WTC11 (cell line): Measurements from ENCODE around the gene METTL9.
"Not testable (repeated sequence)": the region's sequence is repeated elsewhere in the genome, so short reads cannot be mapped to it uniquely, and the experiment has no call there.

ENCODE experiments used
- AFF4 ChIP-seq: sonication (generic); formaldehyde crosslinking; IDR thresholded peaks from 2 replicates; pipeline ENCODE4 v1.8.1; 2023; ENCODE audit warnings: mild to moderate bottlenecking, missing genetic modification reagents, borderline replicate concordance
- ATF6 ChIP-seq: sonication (generic); formaldehyde crosslinking; IDR thresholded peaks from 2 replicates; pipeline ENCODE4 v1.8.1; 2023; ENCODE audit warnings: mild to moderate bottlenecking, missing genetic modification reagents
- CREB1 ChIP-seq: sonication (generic); formaldehyde crosslinking; IDR thresholded peaks from 2 replicates; pipeline ENCODE4 v1.8.0; 2023; ENCODE audit warnings: mild to moderate bottlenecking, missing genetic modification reagents
- CREM ChIP-seq: sonication (generic); formaldehyde crosslinking; IDR thresholded peaks from 2 replicates; pipeline ENCODE4 v1.8.1; 2022; ENCODE audit warnings: mild to moderate bottlenecking, missing genetic modification reagents, moderate library complexity
- CTCF ChIP-seq: fragments of 200-600 bp; IDR thresholded peaks from 2 replicates; pipeline ENCODE4 v1.8.0; 2022; ENCODE audit warnings: antibody characterized with exemption
- ESRRA ChIP-seq: sonication (generic); formaldehyde crosslinking; IDR thresholded peaks from 2 replicates; pipeline ENCODE4 v1.8.1; 2022; ENCODE audit warnings: mild to moderate bottlenecking, missing genetic modification reagents, borderline replicate concordance
- GABPB1 ChIP-seq: sonication (generic); formaldehyde crosslinking; IDR thresholded peaks from 2 replicates; pipeline ENCODE4 v1.8.1; 2023; ENCODE audit warnings: mild to moderate bottlenecking, missing genetic modification reagents
- GTF2I ChIP-seq: fragments of 250-450 bp; sonication (Bioruptor Pico); conservative IDR thresholded peaks from 2 replicates; pipeline ENCODE4 v1.4.0; 2021; ENCODE audit warnings: mild to moderate bottlenecking
- MAX ChIP-seq: sonication (generic); formaldehyde crosslinking; IDR thresholded peaks from 2 replicates; pipeline ENCODE4 v1.8.0; 2022; ENCODE audit warnings: mild to moderate bottlenecking, missing genetic modification reagents
- NR2C2 ChIP-seq: sonication (generic); formaldehyde crosslinking; IDR thresholded peaks from 2 replicates; pipeline ENCODE4 v1.8.0; 2022; ENCODE audit warnings: mild to moderate bottlenecking, missing genetic modification reagents
- PRRX2 ChIP-seq: fragments of 250-450 bp; sonication (Bioruptor Pico); IDR thresholded peaks from 2 replicates; pipeline ENCODE4 v1.8.0; 2021; ENCODE audit warnings: mild to moderate bottlenecking
- STAT6 ChIP-seq: sonication (generic); formaldehyde crosslinking; conservative IDR thresholded peaks from 2 replicates; pipeline ENCODE4 v1.8.1; 2023; ENCODE audit warnings: mild to moderate bottlenecking, low read depth, missing genetic modification reagents, moderate library complexity
- USF2 ChIP-seq: sonication (generic); formaldehyde crosslinking; IDR thresholded peaks from 2 replicates; pipeline ENCODE4 v1.8.1; 2023; ENCODE audit warnings: mild to moderate bottlenecking, missing genetic modification reagents, moderate library complexity

- TF ChIP-seq ESRRA (CRISPR knock-in tag); CTCF; USF2 (CRISPR knock-in tag); NR2C2 (CRISPR knock-in tag); CREM; ATF6 (CRISPR knock-in tag); CREB1; MAX; AFF4 (CRISPR knock-in tag); GTF2I; GABPB1 (CRISPR knock-in tag); PRRX2 (CRISPR knock-in tag); STAT6 (CRISPR knock-in tag): not testable (repeated sequence)
Measured at GRCh38 chr16:21576323-21576722, 23.1 kb upstream of the METTL9 start.
